Activated naive CD8-positive, alpha-beta T cell treated with anti-CD3 and anti-CD28 coated beads, Interleukin-2, amount 10 ng/mL, durations not matched to agents 7 days and 5 days (primary cell): ENCODE measurements around the gene CHRNA5. TPM values are rescaled to one million over a fixed set of nuclear protein-coding genes. Genes with fewer than 3 reads are reported as not detected.
"Not testable (repeated sequence)": the region's sequence is repeated elsewhere in the genome, so short reads cannot be mapped to it uniquely, and the experiment has no call there.

ENCODE experiments used
- ATAC-seq: fragments of 150-1000 bp; cut with Tn5 transposase; one replicate; pipeline ENCODE4 v1.10.0; 2021; ENCODE audit warnings: low read depth, moderate library complexity
- POLR2A ChIA-PET: fragments of 350-600 bp; sonication (Branson Sonifier 250); formaldehyde crosslinking; loops from one replicate; lab custom pipeline; 2021; ENCODE audit warnings: antibody characterized with exemption; lab: Charles Lee
- DNase-seq: peaks from one replicate; pipeline ENCODE4 v3.0.0; 2021
- H3K27ac Mint-ChIP-seq: one replicate; pipeline ENCODE4 v1.8.0; 2022; ENCODE audit warnings: mild to moderate bottlenecking, mixed read lengths
- H3K27me3 Mint-ChIP-seq: one replicate; pipeline ENCODE4 v1.8.0; 2022; ENCODE audit warnings: mild to moderate bottlenecking, moderate library complexity, mixed read lengths
- H3K36me3 Mint-ChIP-seq: one replicate; pipeline ENCODE4 v1.8.0; 2021; ENCODE audit warnings: mild to moderate bottlenecking, mixed read lengths
- H3K4me1 Mint-ChIP-seq: one replicate; pipeline ENCODE4 v1.8.0; 2021; ENCODE audit warnings: mixed read lengths
- H3K4me3 Mint-ChIP-seq: one replicate; pipeline ENCODE4 v1.8.0; 2022; ENCODE audit warnings: mild to moderate bottlenecking, moderate library complexity, mixed read lengths
- H3K9me3 Mint-ChIP-seq: one replicate; pipeline ENCODE4 v1.8.0; 2021; ENCODE audit warnings: mixed read lengths
- total RNA-seq, 2 experiments: library from RNA; stranded (reverse); gene quantifications; one replicate each; pipeline ENCODE4 v1.2.3, GENCODE V29; 2021

CHRNA5 gene
- total RNA-seq, 2 experiments from 2014 or later, result 1.2 to 2.2 TPM

DNA sequence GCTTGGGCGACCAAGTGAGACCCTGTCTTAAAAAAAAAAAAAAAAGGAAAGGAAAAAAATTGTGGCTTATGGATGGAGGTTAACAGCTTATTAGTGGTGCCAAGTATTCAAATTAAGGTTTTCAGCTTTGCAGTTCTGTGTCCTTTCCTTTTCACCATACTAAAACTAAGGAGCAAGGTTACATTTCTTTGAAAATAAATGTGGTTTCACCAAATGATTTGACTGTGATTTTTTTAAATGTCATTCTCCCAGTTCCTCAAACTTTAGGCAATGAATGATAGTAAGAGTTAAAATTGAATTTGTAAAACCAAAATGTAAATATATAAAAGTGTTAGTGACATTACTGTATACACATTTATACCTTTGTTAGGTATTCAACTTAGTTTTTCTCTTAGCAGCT is 9.6 kb downstream of the CHRNA5 start:
- H3K4me1 Mint-ChIP-seq, result no peaks in the 10 kb centered on the region
- no peak for DNase-seq
- peaks cover 4% of the 10 kb centered on the region for H3K27me3 Mint-ChIP-seq
- no peak overlapping the region for H3K27ac Mint-ChIP-seq
- H3K36me3 Mint-ChIP-seq, result no peaks in the 10 kb centered on the region
- POLR2A ChIA-PET, result no interaction called here
- no peak overlapping the region for H3K4me3 Mint-ChIP-seq
- H3K9me3 Mint-ChIP-seq, result no peaks in the 10 kb centered on the region
- no peak for ATAC-seq

DNA sequence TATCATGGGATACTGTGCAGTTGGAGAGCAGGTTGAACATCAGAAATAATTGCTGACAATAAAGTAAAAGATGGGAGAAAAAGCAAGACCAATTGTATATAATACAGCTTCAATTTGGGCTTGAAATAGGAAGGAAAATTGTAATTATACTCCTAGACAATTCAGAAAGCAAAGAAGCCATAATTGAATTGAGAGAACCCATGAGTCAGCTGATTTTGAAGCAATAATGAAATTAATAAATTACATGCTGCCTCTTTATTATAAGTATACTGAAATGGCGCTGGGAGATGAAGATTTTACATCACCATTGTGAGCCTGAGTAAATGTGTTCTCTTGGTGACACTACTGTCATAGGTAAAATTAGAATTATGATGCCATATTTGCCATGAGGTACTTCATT is 32.3 kb downstream of the CHRNA5 start:
- Mint-ChIP-seq H3K27ac (no peak overlapping the region), H3K4me1 (peaks cover 2% of the 10 kb centered on the region), H3K36me3 (no peaks in the 10 kb centered on the region), H3K9me3 (no peaks in the 10 kb centered on the region), H3K4me3 (no peak overlapping the region), H3K27me3 (no peaks in the 10 kb centered on the region)
- POLR2A ChIA-PET, result no interaction called here
- ATAC-seq (no peak), DNase-seq (no peak)

DNA sequence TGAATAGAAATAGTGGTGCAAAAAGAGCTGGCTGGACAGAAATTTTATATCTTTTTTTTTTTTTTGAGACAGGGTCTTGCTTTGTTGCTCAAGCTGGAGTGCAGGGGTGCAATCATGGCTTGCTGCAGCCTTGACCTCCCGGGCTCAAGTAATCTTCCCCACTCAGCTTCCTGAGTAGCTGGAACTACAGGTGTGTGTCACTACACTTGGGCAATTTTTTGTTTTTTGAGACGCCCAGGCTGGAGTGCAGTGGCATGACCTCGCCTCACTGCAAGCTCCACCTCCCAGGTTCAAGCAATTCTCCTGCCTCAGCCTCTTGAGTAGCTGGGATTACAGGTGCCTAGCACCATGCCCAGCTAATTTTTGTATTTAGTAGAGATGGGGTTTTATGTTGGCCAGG is 33.0 kb downstream of the CHRNA5 start:
- Mint-ChIP-seq H3K27ac (no peak overlapping the region), H3K36me3 (no peaks in the 10 kb centered on the region), H3K4me3 (no peak overlapping the region), H3K4me1 (peaks cover 2% of the 10 kb centered on the region), H3K9me3 (no peaks in the 10 kb centered on the region), H3K27me3 (no peaks in the 10 kb centered on the region)
- no peak for DNase-seq
- POLR2A ChIA-PET, result no interaction called here
- ATAC-seq, result no peak

- DNase-seq, result no peak
- Mint-ChIP-seq H3K27ac (no peak overlapping the region), H3K9me3 (no peaks in the 10 kb centered on the region), H3K4me1 (peaks cover 2% of the 10 kb centered on the region), H3K27me3 (no peaks in the 10 kb centered on the region), H3K36me3 (no peaks in the 10 kb centered on the region), H3K4me3 (no peak overlapping the region)
- POLR2A ChIA-PET, result no interaction called here
- no peak for ATAC-seq
Observed at GRCh38 chr15:78599189-78599588, 33.9 kb downstream of the CHRNA5 start.

DNA sequence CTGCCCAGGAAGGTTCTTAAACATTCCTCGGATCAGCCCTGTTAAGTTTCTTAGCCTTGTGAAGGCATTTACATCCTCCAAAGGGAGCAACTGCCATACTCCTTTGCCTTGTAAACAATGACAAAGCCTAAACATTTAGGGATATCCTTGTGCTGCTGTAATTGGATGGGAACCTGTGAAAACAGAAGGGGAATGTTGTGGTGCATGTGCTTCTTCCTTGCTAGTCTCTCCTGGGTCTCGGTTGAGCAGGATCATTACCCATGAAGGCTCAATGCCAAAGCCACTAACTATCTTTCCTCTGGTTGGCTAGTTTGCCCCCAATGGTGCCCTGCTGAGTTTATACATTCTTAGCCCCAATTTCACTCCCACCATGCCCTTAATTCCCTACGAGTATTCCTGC is 38.1 kb downstream of the CHRNA5 start:
- no peaks in the 10 kb centered on the region for H3K36me3 Mint-ChIP-seq
- POLR2A ChIA-PET, result no interaction called here
- H3K9me3 Mint-ChIP-seq, result no peaks in the 10 kb centered on the region
- no peaks in the 10 kb centered on the region for H3K4me1 Mint-ChIP-seq
- peaks cover 10% of the 10 kb centered on the region for H3K27me3 Mint-ChIP-seq
- DNase-seq (no peak), ATAC-seq (no peak)
- no peak overlapping the region for H3K27ac Mint-ChIP-seq
- no peak overlapping the region for H3K4me3 Mint-ChIP-seq

DNA sequence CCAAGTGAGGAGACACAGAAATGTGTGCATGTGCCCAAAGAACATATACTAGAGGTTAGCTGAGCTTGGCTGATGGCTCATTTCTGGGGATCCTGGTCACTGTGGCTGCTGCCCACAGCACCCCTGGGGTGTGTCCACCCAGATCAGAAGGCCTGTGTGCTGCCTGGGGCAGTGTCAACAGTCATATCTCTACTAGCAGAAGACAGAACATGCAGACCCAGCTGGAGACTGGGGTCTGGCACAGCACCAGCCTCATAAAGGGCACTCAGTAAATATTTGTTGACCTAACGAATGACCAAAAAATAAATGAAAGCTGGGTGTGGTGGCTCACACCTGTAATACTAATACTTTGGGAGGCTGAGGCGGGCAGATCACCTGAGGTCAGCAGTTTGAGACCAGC is 39.1 kb downstream of the CHRNA5 start:
- no peak overlapping the region for H3K4me3 Mint-ChIP-seq
- ATAC-seq (no peak), DNase-seq (no peak)
- no peaks in the 10 kb centered on the region for H3K9me3 Mint-ChIP-seq
- no peaks in the 10 kb centered on the region for H3K36me3 Mint-ChIP-seq
- no peak overlapping the region for H3K27ac Mint-ChIP-seq
- H3K4me1 Mint-ChIP-seq, result no peaks in the 10 kb centered on the region
- peaks cover 16% of the 10 kb centered on the region for H3K27me3 Mint-ChIP-seq
- POLR2A ChIA-PET, result no interaction called here

GRCh38 chr15:78605201-78605600 is 39.9 kb downstream of the CHRNA5 start:
- Mint-ChIP-seq H3K4me1 (no peaks in the 10 kb centered on the region), H3K27ac (no peak overlapping the region), H3K4me3 (no peak overlapping the region), H3K36me3 (no peaks in the 10 kb centered on the region), H3K9me3 (no peaks in the 10 kb centered on the region), H3K27me3 (peaks cover 17% of the 10 kb centered on the region)
- POLR2A ChIA-PET, result no interaction called here
- DNase-seq (no peak), ATAC-seq (no peak)

- DNase-seq (no peak), ATAC-seq (no peak)
- Mint-ChIP-seq H3K4me3 (no peak overlapping the region), H3K36me3 (no peaks in the 10 kb centered on the region), H3K9me3 (no peaks in the 10 kb centered on the region), H3K4me1 (no peaks in the 10 kb centered on the region), H3K27ac (no peak overlapping the region), H3K27me3 (peaks cover 19% of the 10 kb centered on the region)
- POLR2A ChIA-PET, result no interaction called here
Observed at GRCh38 chr15:78605680-78606079, 40.4 kb downstream of the CHRNA5 start.

DNA sequence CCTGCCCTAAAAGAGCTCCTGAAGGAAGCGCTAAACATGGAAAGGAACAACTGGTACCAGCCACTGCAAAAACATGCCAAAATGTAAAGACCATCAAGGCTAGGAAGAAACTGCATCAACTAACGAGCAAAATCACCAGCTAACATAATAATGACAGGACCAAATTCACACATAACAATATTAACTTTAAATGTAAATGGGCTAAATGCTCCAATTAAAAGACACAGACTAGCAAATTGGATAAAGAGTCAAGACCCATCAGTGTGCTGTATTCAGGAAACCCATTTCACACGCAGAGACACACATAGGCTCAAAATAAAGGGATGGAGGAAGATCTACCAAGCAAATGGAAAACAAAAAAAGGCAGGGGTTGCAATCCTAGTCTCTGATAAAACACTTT is 44.2 kb downstream of the CHRNA5 start:
- DNase-seq, H3K4me1 Mint-ChIP-seq, ATAC-seq, H3K27ac Mint-ChIP-seq, H3K36me3 Mint-ChIP-seq, H3K9me3 Mint-ChIP-seq, H3K4me3 Mint-ChIP-seq, POLR2A ChIA-PET: not testable (repeated sequence)
- H3K27me3 Mint-ChIP-seq, result peaks cover 22% of the 10 kb centered on the region

DNA sequence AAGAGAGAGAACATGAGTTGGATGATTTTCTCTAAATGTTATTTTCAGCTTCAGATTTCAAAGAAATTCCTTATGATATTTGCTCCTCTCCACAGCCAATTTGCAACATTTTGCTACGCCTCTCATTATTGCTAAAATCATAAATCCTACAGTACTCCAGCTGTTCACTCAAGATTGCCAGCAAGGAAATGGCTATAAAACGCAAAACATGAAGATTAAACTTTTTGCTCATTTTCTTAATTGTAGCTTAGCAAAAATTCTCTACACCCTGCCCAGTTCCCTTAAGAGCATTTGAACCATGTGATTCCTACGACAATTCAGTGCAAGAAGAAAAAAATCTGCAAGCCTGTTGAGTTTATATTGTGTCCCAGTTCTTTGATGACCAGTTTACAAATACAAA is 48.7 kb downstream of the CHRNA5 start:
- POLR2A ChIA-PET, result no interaction called here
- Mint-ChIP-seq H3K4me1 (no peaks in the 10 kb centered on the region), H3K4me3 (no peak overlapping the region), H3K36me3 (no peaks in the 10 kb centered on the region), H3K9me3 (no peaks in the 10 kb centered on the region), H3K27ac (no peak overlapping the region), H3K27me3 (peaks cover 15% of the 10 kb centered on the region)
- no peak for DNase-seq
- ATAC-seq, result no peak

- Mint-ChIP-seq H3K27ac (no peak overlapping the region), H3K4me1 (no peaks in the 10 kb centered on the region), H3K9me3 (no peaks in the 10 kb centered on the region), H3K36me3 (no peaks in the 10 kb centered on the region), H3K4me3 (no peak overlapping the region), H3K27me3 (peaks cover 24% of the 10 kb centered on the region)
- ATAC-seq (no peak), DNase-seq (no peak)
- POLR2A ChIA-PET, result interaction anchor here (0.5 kb wide), 1 partner anchor 392 kb away, joined by 6 read pairs; no protein-coding TSS in a partner anchor
Observed at GRCh38 chr15:78615151-78615589, 49.9 kb downstream of the CHRNA5 start.

GRCh38 chr15:78616506-78616905 is 51.2 kb downstream of the CHRNA5 start:
- Mint-ChIP-seq H3K27me3 (peaks cover 28% of the 10 kb centered on the region), H3K9me3 (no peaks in the 10 kb centered on the region), H3K4me3 (no peak overlapping the region), H3K36me3 (no peaks in the 10 kb centered on the region), H3K4me1 (no peaks in the 10 kb centered on the region), H3K27ac (no peak overlapping the region)
- no peak for DNase-seq
- POLR2A ChIA-PET, result no interaction called here
- no peak for ATAC-seq

- DNase-seq (no peak), ATAC-seq (no peak)
- H3K4me1 Mint-ChIP-seq, result peaks cover 6% of the 10 kb centered on the region
- H3K27me3 Mint-ChIP-seq, result peaks cover 34% of the 10 kb centered on the region
- POLR2A ChIA-PET, result no interaction called here
- no peaks in the 10 kb centered on the region for H3K9me3 Mint-ChIP-seq
- no peak overlapping the region for H3K27ac Mint-ChIP-seq
- H3K36me3 Mint-ChIP-seq, result no peaks in the 10 kb centered on the region
- H3K4me3 Mint-ChIP-seq, result no peak overlapping the region
Observed at GRCh38 chr15:78617076-78617475, 51.8 kb downstream of the CHRNA5 start.

- Mint-ChIP-seq H3K27me3 (peaks cover 38% of the 10 kb centered on the region), H3K36me3 (no peaks in the 10 kb centered on the region), H3K4me1 (peaks cover 7% of the 10 kb centered on the region), H3K4me3 (no peak overlapping the region), H3K27ac (no peak overlapping the region), H3K9me3 (no peaks in the 10 kb centered on the region)
- no peak for ATAC-seq
- POLR2A ChIA-PET, result no interaction called here
- DNase-seq, result no peak
Observed at GRCh38 chr15:78617516-78617915, 52.2 kb downstream of the CHRNA5 start.

GRCh38 chr15:78618064-78618463 is 52.7 kb downstream of the CHRNA5 start:
- Mint-ChIP-seq H3K36me3 (no peaks in the 10 kb centered on the region), H3K27ac (no peak overlapping the region), H3K4me1 (peaks cover 7% of the 10 kb centered on the region), H3K9me3 (no peaks in the 10 kb centered on the region), H3K27me3 (peaks cover 44% of the 10 kb centered on the region), H3K4me3 (no peak overlapping the region)
- no peak for DNase-seq
- POLR2A ChIA-PET, result no interaction called here
- ATAC-seq, result no peak
